Measurements from ENCODE around the gene GRM8.

DNA sequence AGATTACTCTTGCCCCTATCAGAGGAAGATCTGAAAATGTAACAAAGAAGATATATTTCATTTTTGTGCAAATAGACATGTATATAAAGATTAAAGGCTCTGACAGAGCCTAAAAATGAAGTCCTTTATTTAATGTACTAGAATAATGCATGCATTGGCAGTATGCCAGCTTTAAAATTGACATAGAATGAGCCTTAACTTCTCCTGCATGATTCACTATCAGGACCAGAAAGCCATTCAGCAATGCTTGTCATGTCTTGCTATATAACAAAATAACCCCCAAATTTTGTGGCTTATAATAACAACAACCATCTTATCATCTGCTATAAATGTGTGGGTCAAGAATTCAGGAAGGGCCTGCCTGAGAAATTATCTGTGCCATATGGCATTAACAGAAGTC, 411.9 kb downstream of the GRM8 start:
- TF ChIP-seq, protein P1, sequence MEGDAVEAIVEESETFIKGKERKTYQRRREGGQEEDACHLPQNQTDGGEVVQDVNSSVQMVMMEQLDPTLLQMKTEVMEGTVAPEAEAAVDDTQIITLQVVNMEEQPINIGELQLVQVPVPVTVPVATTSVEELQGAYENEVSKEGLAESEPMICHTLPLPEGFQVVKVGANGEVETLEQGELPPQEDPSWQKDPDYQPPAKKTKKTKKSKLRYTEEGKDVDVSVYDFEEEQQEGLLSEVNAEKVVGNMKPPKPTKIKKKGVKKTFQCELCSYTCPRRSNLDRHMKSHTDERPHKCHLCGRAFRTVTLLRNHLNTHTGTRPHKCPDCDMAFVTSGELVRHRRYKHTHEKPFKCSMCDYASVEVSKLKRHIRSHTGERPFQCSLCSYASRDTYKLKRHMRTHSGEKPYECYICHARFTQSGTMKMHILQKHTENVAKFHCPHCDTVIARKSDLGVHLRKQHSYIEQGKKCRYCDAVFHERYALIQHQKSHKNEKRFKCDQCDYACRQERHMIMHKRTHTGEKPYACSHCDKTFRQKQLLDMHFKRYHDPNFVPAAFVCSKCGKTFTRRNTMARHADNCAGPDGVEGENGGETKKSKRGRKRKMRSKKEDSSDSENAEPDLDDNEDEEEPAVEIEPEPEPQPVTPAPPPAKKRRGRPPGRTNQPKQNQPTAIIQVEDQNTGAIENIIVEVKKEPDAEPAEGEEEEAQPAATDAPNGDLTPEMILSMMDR (optimal IDR thresholded peaks at IDR 0.05 in 1 of 3, IDR thresholded peaks at IDR 0.05 in 1 of 3, conservative IDR thresholded peaks at IDR 0.05 in 1 of 3; ENCODE audit: extremely low read depth in 1 of 3, insufficient read depth in 2 of 3, low read length in 3 of 3) = no peak
- no peak for TF ChIP-seq EZH2 (IDR thresholded peaks at IDR 0.05; ENCODE audit: low read length)
